A549 (cell line): ENCODE measurements around the gene COL16A1.
A peak's percentile ranks its signal among the peaks of the same experiment; 100 is the strongest.

Experiments used
- BCL3 ChIP-seq: fragments of >200 bp; sonication (Bioruptor Twin); formaldehyde crosslinking; IDR thresholded peaks from 3 replicates; pipeline ENCODE4 v1.6.1; 2016
- CBX2 ChIP-seq: fragments of 200-600 bp; sonication (generic); IDR thresholded peaks from 2 replicates; pipeline ENCODE4 v1.6.1; 2016; ENCODE audit warnings: low read depth, mild to moderate bottlenecking, borderline replicate concordance
- CTCF ChIP-seq: fragments of >200 bp; sonication (Bioruptor Twin); formaldehyde crosslinking; IDR thresholded peaks from 3 replicates; pipeline ENCODE4 v1.5.1; 2016
- EHMT2 ChIP-seq: fragments of 200-600 bp; sonication (generic); IDR thresholded peaks from 2 replicates; pipeline ENCODE4 v1.6.1; 2016; ENCODE audit warnings: antibody characterized with exemption, low read depth, mild to moderate bottlenecking, moderate library complexity
- EP300 ChIP-seq, 2 experiments: fragments of >200 bp; sonication (Bioruptor Twin); formaldehyde crosslinking; IDR thresholded peaks; 2 replicates in 1 of 2; 3 replicates in 1 of 2; pipeline ENCODE4 v1.6.1; 2016 to 2017
- ESRRA ChIP-seq: fragments of 150-350 bp; IDR thresholded peaks from 2 replicates; pipeline ENCODE4 v1.6.1; 2014; ENCODE audit warnings: mild to moderate bottlenecking, low read length, borderline replicate concordance
- HMGXB4 ChIP-seq: fragments of 250-450 bp; sonication (Bioruptor Pico); IDR thresholded peaks from 2 replicates; pipeline ENCODE4 v1.5.0; 2021; ENCODE audit warnings: mild to moderate bottlenecking, moderate library complexity, borderline replicate concordance
- JUN ChIP-seq, 2 experiments: fragments of >200 bp; sonication (Bioruptor Twin); formaldehyde crosslinking; IDR thresholded peaks; 2 replicates in 1 of 2; 3 replicates in 1 of 2; pipeline ENCODE4 v1.6.1; 2016 to 2017
- MAFK ChIP-seq: fragments of 450-650 bp; IDR thresholded peaks from 2 replicates; pipeline ENCODE4 v1.6.1; 2014; ENCODE audit not compliant: partially characterized antibody
- POLR2A ChIP-seq: IDR thresholded peaks from 2 replicates; pipeline ENCODE4 v1.6.1; 2012; ENCODE audit warnings: mild to moderate bottlenecking, low read length
- RAD21 ChIP-seq, 2 experiments: fragments of >200 bp in 1 of 2; sonication (Bioruptor Twin) in 1 of 2; formaldehyde crosslinking in 1 of 2; IDR thresholded peaks in 1 of 2; conservative IDR thresholded peaks in 1 of 2; 2 replicates in 1 of 2; 3 replicates in 1 of 2; pipeline ENCODE4 v1.6.1; 2012 to 2018; ENCODE audit warnings: inconsistent platforms in 1 of 2
- USF2 ChIP-seq: fragments of 450-650 bp; IDR thresholded peaks from 2 replicates; pipeline ENCODE4 v1.6.1; 2014; ENCODE audit warnings: antibody characterized with exemption
- ZNF302 ChIP-seq: fragments of 250-450 bp; sonication (Bioruptor Pico); IDR thresholded peaks from 2 replicates; pipeline ENCODE4 v1.9.0; 2021; ENCODE audit warnings: inconsistent platforms, mild to moderate bottlenecking, moderate library complexity

GRCh38 chr1:31644560-31645273 lies 59.1 kb downstream of the COL16A1 start, which contains the start of gene PEF1:
- TF ChIP-seq RAD21 (conservative IDR thresholded peaks at IDR 0.05 in 1 of 2, IDR thresholded peaks at IDR 0.05 in 1 of 2): no peak
- TF ChIP-seq CBX2: no peak
- no peak for TF ChIP-seq EP300 (IDR thresholded peaks at IDR 0.05)
- TF ChIP-seq POLR2A: peak; percentile 15; the same call in 1 of the 2 replicates
- no peak for TF ChIP-seq HMGXB4 (CRISPR knock-in tag)
- no peak for TF ChIP-seq CTCF
- TF ChIP-seq ESRRA: no peak; the same call in 1 of the 2 replicates
- TF ChIP-seq USF2: no peak
- TF ChIP-seq ZNF302: no peak
- TF ChIP-seq EHMT2: no peak
- no peak for TF ChIP-seq BCL3
- TF ChIP-seq MAFK: no peak
- TF ChIP-seq JUN (IDR thresholded peaks at IDR 0.05): peak in 1 of 2 experiments; percentile 31; a peak in 1 of 5 replicates
